22Rv1 (cell line): ENCODE results near the gene OR1N1.

Experiments used
- ZFX ChIP-seq: fragments of 450-650 bp; IDR thresholded peaks from 2 replicates; pipeline ENCODE4 v1.6.1; 2017; ENCODE audit warnings: antibody characterized with exemption, borderline replicate concordance
- TF ChIP-seq, protein P1 (sequence below): fragments of 450-650 bp; IDR thresholded peaks from 2 replicates; pipeline ENCODE4 v1.5.1; 2017; ENCODE audit warnings: mild to moderate bottlenecking

DNA sequence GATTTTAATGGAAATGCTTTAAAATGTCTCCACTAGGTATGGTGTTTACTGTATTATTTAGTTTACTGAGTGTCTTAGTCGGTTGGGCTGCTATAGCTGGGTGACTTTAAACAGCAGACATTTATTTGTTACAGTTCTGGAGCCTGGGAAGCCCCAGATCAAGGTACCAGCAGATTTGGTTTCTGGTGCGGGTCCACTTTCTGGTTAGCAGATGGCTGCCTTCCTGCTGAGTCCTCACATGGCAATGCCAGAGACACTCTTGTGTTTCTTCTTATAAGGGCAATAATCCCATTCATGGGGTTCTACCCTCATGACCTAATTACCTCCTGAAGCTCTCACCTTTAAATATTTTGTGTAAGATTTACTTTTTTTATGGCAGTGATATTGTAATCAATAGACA, 8.9 kb downstream of the OR1N1 start:
- TF ChIP-seq, protein P1, sequence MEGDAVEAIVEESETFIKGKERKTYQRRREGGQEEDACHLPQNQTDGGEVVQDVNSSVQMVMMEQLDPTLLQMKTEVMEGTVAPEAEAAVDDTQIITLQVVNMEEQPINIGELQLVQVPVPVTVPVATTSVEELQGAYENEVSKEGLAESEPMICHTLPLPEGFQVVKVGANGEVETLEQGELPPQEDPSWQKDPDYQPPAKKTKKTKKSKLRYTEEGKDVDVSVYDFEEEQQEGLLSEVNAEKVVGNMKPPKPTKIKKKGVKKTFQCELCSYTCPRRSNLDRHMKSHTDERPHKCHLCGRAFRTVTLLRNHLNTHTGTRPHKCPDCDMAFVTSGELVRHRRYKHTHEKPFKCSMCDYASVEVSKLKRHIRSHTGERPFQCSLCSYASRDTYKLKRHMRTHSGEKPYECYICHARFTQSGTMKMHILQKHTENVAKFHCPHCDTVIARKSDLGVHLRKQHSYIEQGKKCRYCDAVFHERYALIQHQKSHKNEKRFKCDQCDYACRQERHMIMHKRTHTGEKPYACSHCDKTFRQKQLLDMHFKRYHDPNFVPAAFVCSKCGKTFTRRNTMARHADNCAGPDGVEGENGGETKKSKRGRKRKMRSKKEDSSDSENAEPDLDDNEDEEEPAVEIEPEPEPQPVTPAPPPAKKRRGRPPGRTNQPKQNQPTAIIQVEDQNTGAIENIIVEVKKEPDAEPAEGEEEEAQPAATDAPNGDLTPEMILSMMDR: no peak
- no peak for TF ChIP-seq ZFX
